Aorta (tissue), 5 donors: ENCODE measurements around the gene BATF3. TPM values are rescaled to one million over a fixed set of nuclear protein-coding genes. Genes with fewer than 3 reads are reported as not detected.
"Not testable (repeated sequence)": the region's sequence is repeated elsewhere in the genome, so short reads cannot be mapped to it uniquely, and the experiment has no call there.

Experiments used
- ATAC-seq: fragments of 200-7000 bp; cut with Tn5 transposase; one replicate; pipeline ENCODE4 v1.9.1; 2022; ENCODE audit warnings: moderate library complexity; ENCODE audit not compliant: low FRiP score
- DNase-seq, 2 donors: peaks; one replicate each; pipeline ENCODE4 v3.0.0-alpha.2; 2020
- H3K27ac ChIP-seq, 2 donors: one replicate each; pipeline ENCODE4 v1.5.1; 2013; ENCODE audit warnings: low read length in 2 of 2, mild to moderate bottlenecking in 2 of 2, moderate library complexity in 2 of 2, control low read depth in 1 of 2, inconsistent platforms in 1 of 2, low read depth in 1 of 2
- H3K27me3 ChIP-seq, 2 donors: one replicate each; pipeline ENCODE4 v1.6.1; 2013; ENCODE audit warnings: control low read depth in 1 of 2, low read length in 1 of 2, mild to moderate bottlenecking in 1 of 2, moderate library complexity in 1 of 2; ENCODE audit not compliant: insufficient read depth in 2 of 2, control insufficient read depth in 1 of 2
- H3K36me3 ChIP-seq, 2 donors: one replicate each; pipeline ENCODE4 v1.6.1; 2013; ENCODE audit warnings: control low read depth in 1 of 2, low read length in 1 of 2, mild to moderate bottlenecking in 1 of 2; ENCODE audit not compliant: insufficient read depth in 2 of 2, control insufficient read depth in 1 of 2
- H3K4me1 ChIP-seq, 2 donors: one replicate each; pipeline ENCODE4 v1.6.1; 2013; ENCODE audit warnings: low read length in 2 of 2, control low read depth in 1 of 2, mild to moderate bottlenecking in 1 of 2, moderate library complexity in 1 of 2; ENCODE audit not compliant: insufficient read depth in 2 of 2, control insufficient read depth in 1 of 2
- H3K4me3 ChIP-seq, 2 donors: one replicate each; pipeline ENCODE4 v1.5.1; 2013; ENCODE audit warnings: low read length in 2 of 2, control low read depth in 1 of 2, mild to moderate bottlenecking in 1 of 2
- H3K9me3 ChIP-seq: one replicate; pipeline ENCODE4 v1.6.1; 2013; ENCODE audit warnings: mild to moderate bottlenecking, low read length; ENCODE audit not compliant: control insufficient read depth
- WGBS, 2 donors: extraction: QIAGEN DNeasy Blood & Tissue Kit; methylation state at CpG; one replicate each; pipeline ENCODE4 v1.1.7; 2013; 5-methylcytosine and 5-hydroxymethylcytosine counted together
- intact Hi-C, 2 donors: fragments of 100-400 bp; cut with DNase I; formaldehyde crosslinking; loops; one replicate each; pipeline versions ENCODE4 v1.14.2 to v1.15.0; 2022
- polyA plus RNA-seq, 2 donors: library from polyadenylated mRNA; stranded (reverse); fragments of 200-250 nt; gene quantifications; one replicate each; pipeline ENCODE4 v1.2.3, GENCODE V29; 2013
- total RNA-seq, 2 donors: library from RNA; stranded (reverse); fragmentation: NEBNext Ultra II Directional; extraction: Animal tissue kit (Norgen Biotek cat#: 25700); gene quantifications; one replicate each; pipeline ENCODE4 v1.2.1, GENCODE V29; 2021
- donor health status: healthy with polysubstance abuse.
- donor health status: Bipolar disorder and iron deficiency.
- donor health status: DM: no; HTN: no; CAD: no.
- donor health status: DM: no; HTN: no; CAD: no.
- donor health status: DM: yes; HTN: yes; CAD: no.

BATF3 gene
- total and polyA plus RNA-seq, 4 donors = 5.5 to 13.9 (median 7.3) TPM

DNA sequence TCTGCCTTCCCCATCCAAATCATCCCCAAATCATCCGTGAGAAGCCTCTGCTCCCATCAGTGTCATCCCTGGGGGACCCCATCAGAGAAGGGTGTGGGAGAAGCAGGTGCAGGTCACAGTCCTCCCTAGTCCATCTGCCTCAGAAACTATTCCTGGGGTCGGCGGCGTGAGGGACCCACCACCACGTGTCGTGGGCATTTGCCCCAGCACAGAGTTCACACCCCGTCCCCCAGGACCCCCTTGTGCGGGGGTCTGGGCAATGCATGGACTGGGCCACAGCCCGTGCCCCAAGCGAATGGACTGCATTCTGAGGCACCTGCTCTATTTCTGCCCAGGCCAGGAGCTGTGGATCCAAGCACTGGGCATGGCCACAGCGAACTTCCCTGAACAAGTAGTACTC, 52.6 kb downstream of the BATF3 start:
- Histone ChIP-seq H3K4me1 (peaks cover 0 to 2% of the 10 kb centered on the region in 2 donors), H3K27me3 (no peaks in the 10 kb centered on the region), H3K4me3 (no peak overlapping the region), H3K36me3 (no peaks in the 10 kb centered on the region), H3K27ac (no peak overlapping the region), H3K9me3 (no peaks in the 10 kb centered on the region)
- no peak for DNase-seq
- ATAC-seq = no peak
- 95% methylated on average over 11 of the region's 11 CpGs for WGBS, 2 donors
- intact Hi-C loops = no loop called here

DNA sequence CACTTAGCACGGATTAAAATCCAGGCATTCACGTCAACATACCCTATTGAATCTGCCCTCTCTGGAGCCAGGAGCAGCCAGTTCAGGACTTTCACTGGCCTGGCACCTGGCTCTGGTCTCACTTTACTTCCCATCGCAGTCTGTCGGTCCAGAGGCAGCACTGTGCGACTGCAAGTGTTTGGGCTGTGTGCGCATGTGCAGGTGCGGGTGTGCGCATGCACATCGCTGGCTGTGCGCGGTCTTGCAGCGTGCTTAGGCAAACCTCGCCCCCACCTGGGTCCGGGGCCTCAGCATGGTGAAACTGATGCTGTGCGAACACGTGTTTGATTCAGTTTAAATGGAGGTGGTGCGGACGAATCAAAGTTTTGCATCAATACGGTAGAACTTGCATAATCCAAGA, 53.1 kb downstream of the BATF3 start:
- no peak overlapping the region for H3K4me3 ChIP-seq
- DNase-seq = no peak
- intact Hi-C loops = no loop called here
- H3K27ac ChIP-seq = no peak overlapping the region
- H3K36me3 ChIP-seq = no peaks in the 10 kb centered on the region
- peaks cover 0 to 2% of the 10 kb centered on the region in 2 donors for H3K4me1 ChIP-seq
- H3K9me3 ChIP-seq = no peaks in the 10 kb centered on the region
- no peaks in the 10 kb centered on the region for H3K27me3 ChIP-seq
- 91 to 96% methylated on average over 19 of the region's 19 CpGs for WGBS, 2 donors
- no peak for ATAC-seq

DNA sequence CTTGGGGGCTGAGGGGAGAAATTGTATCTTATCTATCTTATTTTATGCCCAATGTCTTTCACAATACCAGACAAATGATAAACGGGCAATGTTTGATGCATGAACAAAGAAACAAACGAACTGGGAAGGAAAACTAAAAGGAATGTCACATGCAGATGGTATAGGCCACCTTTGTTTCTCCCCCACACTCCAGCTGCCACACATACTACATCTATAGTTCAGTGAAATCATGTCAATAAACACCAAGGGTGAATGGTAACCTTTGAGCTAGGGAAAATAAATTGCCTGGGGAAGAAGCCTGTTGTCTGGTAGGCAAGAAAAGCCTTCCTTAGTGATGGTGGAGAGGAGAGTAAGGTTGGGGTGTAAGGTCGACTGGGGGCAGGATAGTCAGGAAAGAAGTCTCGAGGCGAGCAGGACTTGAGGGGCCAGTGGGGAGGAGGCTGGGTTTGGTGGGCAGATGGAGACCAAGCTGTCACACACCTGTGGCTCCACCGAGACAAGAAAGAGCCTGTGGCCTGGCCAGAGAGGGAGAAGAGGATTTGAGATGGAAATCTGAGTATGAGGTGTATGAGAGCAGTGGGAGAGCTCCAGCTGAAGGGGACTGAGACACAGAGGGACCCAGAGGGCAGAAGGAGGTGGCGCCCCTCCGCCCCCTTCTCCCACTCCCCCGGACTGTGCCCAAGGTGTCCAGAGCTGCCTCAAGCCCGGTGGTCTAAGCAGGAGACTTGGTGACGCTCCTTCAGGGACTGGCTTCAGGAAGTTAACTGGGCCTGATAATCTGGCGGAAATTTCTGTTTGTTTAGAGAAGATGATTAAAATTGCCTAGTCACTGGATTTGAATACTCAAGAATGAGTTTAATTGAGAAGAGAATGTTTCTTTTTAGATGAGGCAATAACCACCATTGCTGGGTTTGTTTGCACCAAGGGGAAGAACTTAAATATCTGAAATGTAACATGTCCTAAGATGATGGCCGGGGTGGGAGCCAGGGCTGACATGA, 53.8 kb downstream of the BATF3 start:
- ATAC-seq (no peak), DNase-seq (no peak)
- H3K36me3 ChIP-seq = no peaks in the 10 kb centered on the region
- H3K4me1 ChIP-seq = peaks cover 0 to 2% of the 10 kb centered on the region in 2 donors
- 91 to 93% methylated on average over 13 of the region's 13 CpGs for WGBS, 2 donors
- H3K4me3 ChIP-seq = no peak overlapping the region
- no peaks in the 10 kb centered on the region for H3K9me3 ChIP-seq
- H3K27me3 ChIP-seq = no peaks in the 10 kb centered on the region
- H3K27ac ChIP-seq = no peak overlapping the region
- intact Hi-C loops = no loop called here

DNA sequence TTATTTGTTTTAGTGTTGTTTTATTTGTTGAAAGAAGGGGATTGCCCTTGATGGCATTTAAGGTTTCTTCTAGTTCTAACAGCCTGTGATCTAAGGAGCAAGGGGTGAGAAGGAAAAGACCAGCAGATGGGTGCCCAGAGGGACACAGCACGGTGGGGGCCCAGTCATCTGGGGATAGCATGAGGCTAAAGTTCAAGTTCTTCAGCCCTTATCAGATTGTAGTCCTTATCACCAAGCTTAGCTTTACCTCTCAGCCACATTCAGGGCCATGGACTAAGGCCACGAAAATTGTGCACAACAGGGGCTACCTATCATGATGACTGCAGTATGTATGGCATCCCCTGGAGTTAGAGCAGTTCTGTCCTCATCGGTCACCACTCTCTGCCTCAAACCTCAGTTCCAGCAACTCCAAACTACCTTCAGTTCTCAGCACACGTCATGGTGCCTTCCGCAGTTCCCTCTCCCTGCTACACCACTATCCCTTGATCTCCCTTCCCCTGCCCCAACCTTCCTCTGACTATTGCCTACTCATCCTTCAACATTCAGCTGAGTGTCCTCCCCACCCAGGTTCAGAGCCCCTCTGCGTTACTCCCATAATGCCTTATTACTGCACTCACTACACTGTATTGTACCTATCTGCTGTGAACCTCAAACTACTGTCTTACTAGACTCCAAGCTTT, 54.6 kb downstream of the BATF3 start:
- no peaks in the 10 kb centered on the region for H3K9me3 ChIP-seq
- H3K4me3 ChIP-seq = no peak overlapping the region
- H3K27me3 ChIP-seq = no peaks in the 10 kb centered on the region
- H3K27ac ChIP-seq = no peak overlapping the region
- peaks cover 0 to 2% of the 10 kb centered on the region in 2 donors for H3K4me1 ChIP-seq
- intact Hi-C loops = no loop called here
- no peak for ATAC-seq
- DNase-seq = no peak
- WGBS, 2 donors = 93 to 95% methylated on average over 6 of the region's 6 CpGs
- H3K36me3 ChIP-seq = no peaks in the 10 kb centered on the region

DNA sequence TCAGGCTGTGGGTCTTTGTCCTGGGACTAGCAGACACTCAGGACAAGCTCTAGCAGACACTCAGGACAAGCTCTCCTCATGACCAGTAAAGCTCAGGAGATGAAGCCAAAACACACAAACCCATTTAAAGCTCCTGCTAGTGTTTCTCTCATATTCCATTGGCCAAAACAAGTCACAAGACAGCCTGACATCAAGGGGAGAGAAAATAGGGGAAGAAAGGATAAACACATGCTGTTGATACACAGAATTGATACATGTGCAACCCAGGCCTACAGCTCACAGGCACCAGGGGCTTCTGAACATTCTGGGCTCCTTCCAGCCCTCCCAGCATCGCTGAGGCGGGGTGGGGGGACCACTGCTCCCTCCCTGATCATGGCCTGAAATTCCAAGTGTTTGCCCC, 55.8 kb downstream of the BATF3 start:
- H3K4me1 ChIP-seq = peaks cover 0 to 2% of the 10 kb centered on the region in 2 donors
- H3K9me3 ChIP-seq = no peaks in the 10 kb centered on the region
- ATAC-seq (no peak), DNase-seq (no peak)
- no peak overlapping the region for H3K4me3 ChIP-seq
- no peak overlapping the region for H3K27ac ChIP-seq
- no peaks in the 10 kb centered on the region for H3K27me3 ChIP-seq
- no peaks in the 10 kb centered on the region for H3K36me3 ChIP-seq
- intact Hi-C loops = no loop called here
- WGBS, 2 donors = 94 to 97% methylated on average over 2 of the region's 2 CpGs

DNA sequence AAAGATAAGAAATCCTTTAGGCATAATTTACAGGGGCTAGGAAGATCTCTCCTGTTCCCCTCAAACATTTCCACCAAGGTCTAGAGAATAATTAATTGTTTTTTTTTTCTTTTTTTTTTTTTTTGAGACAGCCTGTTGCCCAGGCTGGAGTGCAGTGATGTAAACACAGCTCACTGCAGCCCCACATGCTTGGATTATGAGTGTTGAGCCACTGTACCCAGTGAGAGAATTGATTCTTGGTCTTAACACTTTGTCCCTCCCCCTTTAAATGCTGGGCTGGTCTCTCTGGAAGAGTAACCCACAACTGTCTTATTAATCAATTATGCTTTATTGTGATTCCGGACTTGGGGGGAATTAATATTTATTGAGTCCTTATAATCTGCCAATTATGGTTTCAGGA, 57.7 kb downstream of the BATF3 start:
- H3K27me3 ChIP-seq = no peaks in the 10 kb centered on the region
- no peaks in the 10 kb centered on the region for H3K36me3 ChIP-seq
- intact Hi-C loops = no loop called here
- DNase-seq (no peak), ATAC-seq (no peak)
- H3K9me3 ChIP-seq = no peaks in the 10 kb centered on the region
- no peak overlapping the region for H3K27ac ChIP-seq
- no peak overlapping the region for H3K4me3 ChIP-seq
- H3K4me1 ChIP-seq = peaks cover 0 to 3% of the 10 kb centered on the region in 2 donors
- 91 to 97% methylated on average over 1 of the region's 1 CpG for WGBS, 2 donors

DNA sequence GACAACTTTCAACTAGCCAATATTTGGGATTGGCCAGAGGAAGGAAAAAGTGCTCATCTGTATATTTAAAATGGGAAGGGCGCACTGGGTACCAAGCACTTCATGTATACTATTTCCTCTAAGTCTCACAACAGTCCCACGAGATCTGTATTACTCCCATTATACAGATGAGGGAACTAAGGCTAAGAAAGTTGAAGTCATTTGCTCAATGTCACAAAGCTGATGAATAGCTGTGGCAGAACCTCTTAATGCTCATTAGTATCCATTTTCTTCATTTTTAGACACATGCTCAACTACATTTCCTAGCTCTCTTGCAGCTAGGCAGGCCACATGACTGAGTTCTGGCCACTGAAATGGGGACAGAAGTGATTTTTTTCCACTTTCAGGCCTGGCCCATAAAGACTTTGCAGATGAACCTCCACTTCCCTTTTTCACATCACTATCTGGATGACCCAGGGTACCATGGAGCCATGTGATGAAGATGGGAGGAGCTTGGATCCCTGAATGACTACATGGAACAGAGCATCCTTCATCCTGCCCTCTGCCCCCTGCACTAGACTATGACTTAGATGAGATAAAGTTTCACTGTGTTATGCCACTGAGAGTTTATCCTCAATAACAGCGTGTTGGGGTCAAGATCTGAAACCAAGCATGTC, 59.3 kb downstream of the BATF3 start:
- Histone ChIP-seq H3K4me1 (peaks cover 0 to 3% of the 10 kb centered on the region in 2 donors), H3K4me3 (no peak overlapping the region), H3K27ac (no peak overlapping the region), H3K36me3 (no peaks in the 10 kb centered on the region), H3K27me3 (no peaks in the 10 kb centered on the region), H3K9me3 (no peaks in the 10 kb centered on the region)
- 97 to 100% methylated on average over 3 of the region's 3 CpGs for WGBS, 2 donors
- ATAC-seq (no peak), DNase-seq (no peak)
- intact Hi-C loops = no loop called here

DNA sequence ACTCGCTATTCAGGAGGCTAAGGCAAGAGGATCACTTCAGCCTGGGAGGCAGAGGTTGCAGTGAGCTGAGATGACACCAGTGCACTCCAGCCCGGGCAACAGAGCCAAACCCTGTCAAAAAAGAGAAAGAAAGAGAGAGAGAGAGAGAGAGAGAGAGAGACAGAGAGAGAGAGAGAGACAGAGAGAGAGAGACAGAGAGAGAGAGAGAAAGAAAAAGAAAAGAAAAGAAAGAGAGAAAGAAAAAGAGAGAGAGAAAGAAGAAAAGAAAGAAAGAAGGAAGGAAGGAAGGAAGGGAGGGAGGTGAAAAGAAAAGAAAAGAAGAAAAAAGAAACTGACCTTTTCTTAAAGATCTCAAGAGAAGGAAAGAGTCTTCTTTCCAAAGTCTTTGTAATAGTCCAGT, 60.1 kb downstream of the BATF3 start:
- H3K27me3 ChIP-seq, H3K9me3 ChIP-seq, DNase-seq, H3K27ac ChIP-seq, H3K36me3 ChIP-seq, H3K4me3 ChIP-seq, intact Hi-C loops, ATAC-seq, H3K4me1 ChIP-seq: not testable (repeated sequence)
- WGBS, 2 donors = 94 to 96% methylated on average over 2 of the region's 2 CpGs
